HEK293T (cell line): ENCODE results near the gene AHNAK2.

Source experiments
- ARNT ChIP-seq: fragments of 450-650 bp; IDR thresholded peaks from 2 replicates; pipeline ENCODE4 v1.6.1; 2017; ENCODE audit warnings: mild to moderate bottlenecking
- BHLHE40 ChIP-seq: fragments of 450-650 bp; IDR thresholded peaks from 2 replicates; pipeline ENCODE4 v1.6.1; 2016; ENCODE audit warnings: mild to moderate bottlenecking, moderate library complexity, borderline replicate concordance
- FOXA1 ChIP-seq: fragments of 450-650 bp; IDR thresholded peaks from 2 replicates; pipeline ENCODE4 v1.6.1; 2016; ENCODE audit warnings: mild to moderate bottlenecking
- FOXM1 ChIP-seq: fragments of 450-650 bp; IDR thresholded peaks from 2 replicates; pipeline ENCODE4 v1.6.1; 2017; ENCODE audit warnings: mild to moderate bottlenecking, borderline replicate concordance
- HDGF ChIP-seq: fragments of 450-650 bp; IDR thresholded peaks from 2 replicates; pipeline ENCODE4 v1.6.1; 2017; ENCODE audit warnings: antibody characterized with exemption, borderline replicate concordance
- ZNF384 ChIP-seq: fragments of 450-650 bp; IDR thresholded peaks from 2 replicates; pipeline ENCODE4 v1.6.1; 2016

DNA sequence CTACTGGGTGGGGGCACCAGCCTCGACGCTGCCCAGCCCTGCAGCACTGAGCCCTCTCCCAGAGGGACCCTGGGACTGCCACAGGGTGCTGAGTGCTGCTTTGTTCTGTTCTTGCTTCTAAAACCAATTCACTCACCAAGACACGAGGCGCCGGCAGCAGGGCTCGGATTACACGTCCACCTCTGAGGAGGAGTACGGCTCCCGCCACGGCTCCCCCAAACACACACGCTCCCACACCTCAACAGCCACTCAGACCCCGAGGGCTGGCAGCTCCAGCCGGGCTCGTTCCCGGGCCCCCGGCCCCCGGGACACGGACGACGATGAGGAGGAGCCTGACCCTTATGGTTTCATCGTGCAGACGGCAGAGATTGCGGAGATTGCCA, 88.8 kb downstream of the AHNAK2 start:
- TF ChIP-seq FOXM1 (no peak), FOXA1 (no peak), ARNT (no peak), ZNF384 (no peak), HDGF (no peak), BHLHE40 (no peak)
